ENCODE measurements around the gene ATOX1.
"Not testable (repeated sequence)": the region's sequence is repeated elsewhere in the genome, so short reads cannot be mapped to it uniquely, and the experiment has no call there.

ATOX1 gene

GRCh38 chr5:151733358-151734063 is 24.9 kb downstream of the ATOX1 start:
- TF ChIP-seq CTCF (conservative IDR thresholded peaks at IDR 0.05; ENCODE audit: low read length): no peak
- H3K4me3 ChIP-seq (ENCODE audit: low read length): no peak overlapping the region
- DNase-seq (ENCODE audit: low read depth): peak; percentile 69

- no peak overlapping the region for H3K4me3 ChIP-seq (ENCODE audit: low read length)
- no peak for TF ChIP-seq CTCF (conservative IDR thresholded peaks at IDR 0.05; ENCODE audit: low read length)
- DNase-seq (ENCODE audit: low read depth): no peak
These were observed 28.1 kb downstream of the ATOX1 start for GRCh38 chr5:151730381-151730780.

- not testable (repeated sequence) for H3K4me3 ChIP-seq (ENCODE audit: low read length); DNase-seq (ENCODE audit: low read depth)
These were observed 28.8 kb downstream of the ATOX1 start for GRCh38 chr5:151729597-151729996.

- no peak for DNase-seq (ENCODE audit: low read depth)
- H3K4me3 ChIP-seq (ENCODE audit: low read length): no peak overlapping the region
- TF ChIP-seq CTCF (conservative IDR thresholded peaks at IDR 0.05; ENCODE audit: low read length): no peak
These were observed 34.1 kb downstream of the ATOX1 start for GRCh38 chr5:151724360-151724759.

- no peak for DNase-seq (ENCODE audit: low read depth)
- no peak overlapping the region for H3K4me3 ChIP-seq (ENCODE audit: low read length)
These were observed 35.9 kb downstream of the ATOX1 start for GRCh38 chr5:151722546-151722945.

GRCh38 chr5:151721812-151722391 is 36.5 kb downstream of the ATOX1 start:
- no peak for DNase-seq (ENCODE audit: low read depth)
- TF ChIP-seq CTCF (conservative IDR thresholded peaks at IDR 0.05; ENCODE audit: low read length): no peak
- no peak overlapping the region for H3K4me3 ChIP-seq (ENCODE audit: low read length)

More at GRCh38 chr5:151722546-151722945, 35.9 kb downstream of the ATOX1 start:
- TF ChIP-seq CTCF (conservative IDR thresholded peaks at IDR 0.05; ENCODE audit: low read length): no peak

- H3K4me3 ChIP-seq (ENCODE audit: low read length): no peak overlapping the region
- no peak for DNase-seq (ENCODE audit: low read depth)
- no peak for TF ChIP-seq CTCF (conservative IDR thresholded peaks at IDR 0.05; ENCODE audit: low read length)
These were observed 37.3 kb downstream of the ATOX1 start for GRCh38 chr5:151721087-151721646.

Data from AG10803 (cell line).